Measurements from ENCODE around the gene BICRAL. TPM values are rescaled to one million over a fixed set of nuclear protein-coding genes. Genes with fewer than 3 reads are reported as not detected.

Gene BICRAL
- total and polyA plus RNA-seq, 9 of the 15 experiments (the other 6 are each of a cell fraction or from before 2014, with no cell fraction given), result 1.2 to 11.9 (median 5.6) TPM

GRCh38 chr6:42745640-42746462 is 36.0 kb upstream of the BICRAL start, which contains the start of gene TBCC (continued):
- TF ChIP-seq NR2C2 (CRISPR knock-in tag; IDR thresholded peaks at IDR 0.05) (peak; percentile 78), NR2C2 (tag; IDR thresholded peaks at IDR 0.05) (peak; percentile 45; the same call in 1 of the 2 replicates), BCLAF1 (IDR thresholded peaks at IDR 0.05; ENCODE audit: borderline replicate concordance in 1 of 2, control insufficient read depth in 1 of 2, low read depth in 2 of 2, low read length in 1 of 2) (no peak), TCF7L2 (IDR thresholded peaks at IDR 0.05; ENCODE audit: low read depth, low read length) (no peak), MTA1 (IDR thresholded peaks at IDR 0.05; ENCODE audit: borderline replicate concordance) (no peak), UBTF (IDR thresholded peaks at IDR 0.05; ENCODE audit: borderline replicate concordance in 1 of 2, low read depth in 2 of 2, low read length in 2 of 2) (peak in 1 of 2 experiments; percentile 31; a peak in 2 of 4 replicates), CBX3 (IDR thresholded peaks at IDR 0.05; ENCODE audit: borderline replicate concordance in 1 of 2, low read length in 2 of 2) (no peak), TOE1 (IDR thresholded peaks at IDR 0.05; ENCODE audit: borderline replicate concordance) (peak; percentile 48; the same call in 1 of the 2 replicates), TOE1 (CRISPR knock-in tag; IDR thresholded peaks at IDR 0.05; ENCODE audit: borderline replicate concordance, low read depth) (peak; percentile 89; the same call in 1 of the 2 replicates), E2F1 (CRISPR knock-in tag; IDR thresholded peaks at IDR 0.05) (peak; percentile 73), ZNF217 (CRISPR knock-in tag; IDR thresholded peaks at IDR 0.05) (no peak), MYC (IDR thresholded peaks at IDR 0.05; ENCODE audit: low read depth, low read length) (peak; percentile 65), MYC (CRISPR knock-in tag; IDR thresholded peaks at IDR 0.05; ENCODE audit: borderline replicate concordance, low read depth) (no peak; the same call in 1 of the 2 replicates), PTBP1 (IDR thresholded peaks at IDR 0.05; ENCODE audit: low read depth, low read length) (no peak), HNRNPUL1 (IDR thresholded peaks at IDR 0.05; ENCODE audit: low read length) (no peak), ZSCAN29 (IDR thresholded peaks at IDR 0.05) (no peak), NR2C1 (IDR thresholded peaks at IDR 0.05) (no peak), NR2C1 (tag; IDR thresholded peaks at IDR 0.05) (0 out of 2 replicates have a peak, but pooled peaks have one; percentile 31), JUN (IDR thresholded peaks at IDR 0.05; ENCODE audit: borderline replicate concordance, low read depth, low read length) (peak; percentile 63), JUN (CRISPR knock-in tag; IDR thresholded peaks at IDR 0.05; ENCODE audit: borderline replicate concordance) (peak; percentile 17; the same call in 1 of the 2 replicates), SAFB (IDR thresholded peaks at IDR 0.05; ENCODE audit: borderline replicate concordance, low read depth, low read length) (no peak)

All from K562 (cell line).